Measurements from ENCODE around the gene GAP43. TPM values are rescaled to one million over a fixed set of nuclear protein-coding genes. Genes with fewer than 3 reads are reported as not detected.

GAP43 gene
- total and polyA plus RNA-seq, 3 donors from 2014 or later: 0.62 to 0.63 (median 0.62) TPM

GRCh38 chr3:115595611-115596275 is 27.6 kb upstream of the GAP43 start:
- Histone ChIP-seq H3K9me3 (no peaks in the 10 kb centered on the region), H3K36me3 (ENCODE audit: low read depth, missing control alignments) (no peaks in the 10 kb centered on the region), H3K4me3 (no peak overlapping the region), H3K27me3 (no peaks in the 10 kb centered on the region), H3K4me1 (no peaks in the 10 kb centered on the region), H3K27ac (no peak overlapping the region)
- TF ChIP-seq POLR2A (IDR thresholded peaks at IDR 0.05): no peak
- no peak for TF ChIP-seq CTCF (IDR thresholded peaks at IDR 0.05)
- WGBS, 2 donors: 94 to 96% methylated on average over 2 of the region's 2 CpGs
- intact Hi-C loops (cut with DNase I; ENCODE audit: low total_unique reads): no loop called here
- DNase-seq: no peak

GRCh38 chr3:115598216-115598615 is 25.1 kb upstream of the GAP43 start:
- no peaks in the 10 kb centered on the region for H3K9me3 ChIP-seq
- H3K4me3 ChIP-seq: no peak overlapping the region
- no peak for TF ChIP-seq CTCF (IDR thresholded peaks at IDR 0.05)
- no peak for TF ChIP-seq POLR2A (IDR thresholded peaks at IDR 0.05)
- H3K27ac ChIP-seq: no peak overlapping the region
- H3K4me1 ChIP-seq: no peaks in the 10 kb centered on the region
- no peak for DNase-seq
- intact Hi-C loops (cut with DNase I; ENCODE audit: low total_unique reads): no loop called here
- H3K27me3 ChIP-seq: no peaks in the 10 kb centered on the region
- no peaks in the 10 kb centered on the region for H3K36me3 ChIP-seq (ENCODE audit: low read depth, missing control alignments)

- Histone ChIP-seq H3K9me3 (no peaks in the 10 kb centered on the region), H3K36me3 (ENCODE audit: low read depth, missing control alignments) (no peaks in the 10 kb centered on the region), H3K27me3 (no peaks in the 10 kb centered on the region), H3K27ac (no peak overlapping the region), H3K4me3 (no peak overlapping the region), H3K4me1 (no peaks in the 10 kb centered on the region)
- TF ChIP-seq CTCF (IDR thresholded peaks at IDR 0.05) (no peak), POLR2A (IDR thresholded peaks at IDR 0.05) (no peak)
- WGBS, 2 donors: 88 to 100% methylated on average over 2 of the region's 2 CpGs
- intact Hi-C loops (cut with DNase I; ENCODE audit: low total_unique reads): no loop called here
- DNase-seq: no peak
Measured at GRCh38 chr3:115602194-115602593, 21.1 kb upstream of the GAP43 start.

GRCh38 chr3:115611630-115612029 is 11.7 kb upstream of the GAP43 start:
- no peak overlapping the region for H3K4me3 ChIP-seq
- TF ChIP-seq POLR2A (IDR thresholded peaks at IDR 0.05): no peak
- TF ChIP-seq CTCF (IDR thresholded peaks at IDR 0.05): no peak
- H3K27ac ChIP-seq: no peak overlapping the region
- H3K36me3 ChIP-seq (ENCODE audit: low read depth, missing control alignments): no peaks in the 10 kb centered on the region
- H3K9me3 ChIP-seq: no peaks in the 10 kb centered on the region
- no peak for DNase-seq
- no peaks in the 10 kb centered on the region for H3K27me3 ChIP-seq
- no peaks in the 10 kb centered on the region for H3K4me1 ChIP-seq
- 69 to 95% methylated on average over 3 of the region's 3 CpGs for WGBS, 2 donors
- intact Hi-C loops (cut with DNase I; ENCODE audit: low total_unique reads): no loop called here
